Hindlimb muscle (tissue), 1 donor: ENCODE results near the gene DMBT1. TPM values are rescaled to one million over a fixed set of nuclear protein-coding genes. Genes with fewer than 3 reads are reported as not detected.

ENCODE experiments used
- DNase-seq: peaks from one replicate; pipeline ENCODE4 v3.0.0-alpha.2; 2013
- polyA plus RNA-seq: library from polyadenylated mRNA; unstranded; fragments of 120-200 nt; gene quantifications from one replicate; pipeline ENCODE4 v1.2.1, GENCODE V29; 2013; ENCODE audit not compliant: insufficient read length

DMBT1 gene
- polyA plus RNA-seq, 1 donor, result 0.03 TPM

DNA sequence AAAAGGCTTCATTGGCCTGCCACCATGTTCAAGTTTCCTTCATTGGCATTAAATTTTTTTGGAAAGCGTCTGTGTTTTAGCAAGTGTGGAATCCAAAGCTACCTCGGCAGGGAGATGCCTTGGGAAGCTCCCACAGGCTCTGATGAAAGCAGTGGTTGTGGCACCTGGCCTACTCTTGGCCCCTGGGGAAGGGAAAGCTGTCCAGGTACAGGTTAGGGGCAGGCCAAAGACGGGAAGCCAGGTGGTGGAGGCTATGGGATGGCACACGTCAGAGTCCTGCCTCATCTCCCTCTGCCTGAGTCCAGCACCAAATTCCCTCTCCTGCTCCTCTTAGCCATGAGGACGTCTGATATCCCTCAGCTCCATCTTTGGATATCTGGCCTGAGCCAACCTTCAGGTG lies 89.3 kb downstream of the DMBT1 start:
- no peak for DNase-seq

DNA sequence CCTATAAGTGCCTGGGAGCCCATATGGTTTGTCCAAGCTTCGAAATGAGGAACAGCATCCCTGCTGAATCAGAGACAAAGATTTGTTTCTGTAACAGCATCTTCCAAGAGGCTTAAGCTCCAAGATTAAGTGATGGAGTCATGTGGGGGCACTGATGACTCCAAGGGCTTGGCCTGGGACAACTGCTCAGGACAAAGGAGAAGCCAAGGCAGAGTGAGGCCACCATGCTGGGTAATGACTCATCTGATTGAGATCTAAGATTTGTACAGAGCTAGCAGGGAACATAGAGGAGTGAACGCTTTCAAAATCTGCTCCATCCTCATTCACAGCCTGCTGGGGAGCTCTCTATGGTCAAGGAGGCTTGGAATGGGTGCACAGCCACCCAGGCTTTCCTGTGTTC lies 89.8 kb downstream of the DMBT1 start:
- no peak for DNase-seq

- no peak for DNase-seq
These were observed 95.2 kb downstream of the DMBT1 start for GRCh38 chr10:122655524-122656307.

DNA sequence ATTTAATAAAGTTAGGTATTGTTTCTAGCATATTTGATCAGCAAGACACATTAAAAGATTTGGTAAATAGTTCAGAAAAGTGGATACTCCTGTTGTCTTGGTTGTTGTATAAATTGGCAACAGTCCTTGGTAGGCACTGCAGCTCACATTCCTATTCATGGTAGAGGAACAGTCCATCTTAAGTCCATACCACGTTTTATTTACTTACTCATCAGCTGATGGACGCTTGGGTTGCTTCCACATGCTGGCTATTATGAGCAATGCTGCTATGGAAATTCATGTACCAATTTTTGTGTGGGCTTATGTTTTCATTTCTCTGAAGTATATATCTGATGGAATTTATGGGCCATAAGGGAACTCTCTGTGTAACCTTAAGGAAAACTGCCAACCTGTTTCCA lies 95.8 kb downstream of the DMBT1 start:
- DNase-seq, result no peak

DNA sequence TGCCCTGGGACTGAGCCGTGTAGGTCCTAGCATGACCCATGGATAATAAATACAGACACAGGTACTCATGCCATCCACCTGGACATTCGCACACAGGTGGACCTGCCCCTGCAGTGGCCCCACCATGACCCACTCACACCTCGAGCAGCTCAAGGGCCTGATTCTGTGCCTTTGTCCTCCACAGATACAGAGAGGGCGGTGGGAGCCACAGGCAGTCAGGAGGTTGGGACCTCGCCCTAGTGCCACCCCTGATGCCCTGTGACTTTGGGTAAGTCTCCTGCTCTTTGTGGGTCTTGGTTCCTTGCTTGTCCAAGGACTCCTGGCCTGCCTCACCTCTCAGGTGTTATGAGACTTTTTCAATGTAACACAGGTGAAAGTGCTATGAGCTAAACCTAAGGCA lies 96.2 kb downstream of the DMBT1 start:
- no peak for DNase-seq

DNA sequence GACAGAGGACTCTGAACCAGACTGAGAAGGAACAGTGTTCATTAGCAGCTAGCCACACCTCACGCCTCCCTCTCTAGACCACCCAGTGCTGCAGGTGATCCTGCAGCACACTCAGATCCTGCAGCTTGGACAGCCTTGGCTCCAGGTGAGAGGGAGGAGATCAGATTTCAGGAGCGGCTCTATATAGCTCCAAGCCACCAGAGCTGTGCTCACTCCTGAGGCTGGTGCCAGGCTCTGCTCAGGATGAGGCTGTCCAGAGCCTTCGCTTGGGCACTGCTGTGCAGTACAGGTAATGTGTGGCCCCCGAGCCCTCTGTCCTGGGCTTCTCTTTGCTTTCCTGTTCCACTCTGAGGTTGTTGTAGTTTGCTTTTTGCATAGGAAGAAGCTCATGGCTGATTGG lies 96.7 kb downstream of the DMBT1 start:
- no peak for DNase-seq

- DNase-seq, result no peak
These were observed 97.2 kb downstream of the DMBT1 start for GRCh38 chr10:122657729-122658128.

DNA sequence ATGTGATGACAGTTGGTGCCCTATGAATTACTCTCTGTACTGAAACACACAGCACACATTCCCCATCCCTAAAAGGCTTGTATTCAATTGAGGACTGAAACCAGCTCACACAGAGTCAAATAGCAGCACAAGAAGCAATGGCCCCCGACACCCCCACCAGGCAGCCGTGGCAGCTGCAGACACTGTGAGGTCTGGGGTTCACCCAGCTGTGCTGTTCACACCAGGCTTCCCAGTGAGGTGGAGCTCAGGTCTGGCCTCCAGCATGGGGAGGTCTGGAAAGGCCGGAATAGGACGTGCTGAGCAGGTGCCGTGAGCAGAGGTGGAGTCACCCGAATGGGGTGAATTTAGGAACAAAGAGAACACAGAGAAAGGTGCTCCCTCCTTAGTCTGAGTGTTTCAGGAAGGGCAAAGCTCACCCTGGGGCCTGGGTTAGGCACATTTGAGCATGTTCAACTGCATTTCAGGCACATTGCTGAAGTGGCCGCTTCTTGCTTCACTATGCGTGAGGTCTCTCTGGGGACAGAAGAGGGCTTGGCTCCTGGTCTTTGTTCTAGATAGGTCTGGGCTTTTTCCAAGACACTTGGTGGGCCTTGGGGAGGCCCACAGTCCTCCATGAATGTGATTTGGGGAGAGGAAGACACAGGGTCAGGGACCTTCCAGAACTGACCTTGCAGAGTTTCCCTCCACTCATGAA lies 97.9 kb downstream of the DMBT1 start:
- no peak for DNase-seq

DNA sequence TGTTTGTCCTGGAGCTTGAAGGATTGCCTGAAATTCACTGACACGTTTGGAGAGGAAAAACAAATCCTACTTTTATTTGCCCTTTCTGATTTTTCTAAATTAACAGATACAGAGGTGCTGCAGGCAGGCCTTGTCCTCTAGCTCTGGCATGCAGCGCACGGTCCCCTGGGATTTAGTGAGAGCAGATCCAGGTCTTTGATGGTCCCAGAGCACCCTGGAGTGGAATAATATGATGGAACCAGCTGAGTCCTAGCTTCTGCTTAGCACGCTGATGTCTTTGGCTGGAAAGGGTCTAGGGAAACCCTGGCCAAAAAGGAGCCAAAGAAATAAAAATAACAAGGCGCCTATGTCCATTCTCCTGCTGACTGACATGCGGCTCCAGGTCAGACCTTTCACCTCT lies 98.6 kb downstream of the DMBT1 start:
- DNase-seq, result no peak

- DNase-seq, result no peak
These were observed 99.1 kb downstream of the DMBT1 start for GRCh38 chr10:122659651-122660050.

DNA sequence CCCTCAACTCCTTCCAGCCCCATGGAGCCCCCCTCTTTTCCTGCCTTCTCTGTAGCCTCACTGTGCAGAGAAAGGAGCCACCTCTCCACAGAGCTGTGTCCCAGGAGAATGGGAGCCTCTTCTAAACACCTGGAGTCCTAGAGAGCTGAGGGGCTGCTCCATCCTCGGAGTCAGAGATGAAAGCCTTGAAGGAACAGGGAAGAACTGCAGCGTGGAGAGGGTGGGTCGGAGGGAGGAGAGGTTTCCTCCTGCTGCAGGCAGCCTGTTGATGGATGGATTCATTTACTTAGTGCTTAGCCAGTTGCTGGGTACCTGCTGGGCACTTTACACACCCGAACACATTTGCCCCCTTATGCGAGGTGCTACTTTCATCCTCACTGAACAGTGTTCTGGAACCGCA lies 100.1 kb downstream of the DMBT1 start:
- DNase-seq, result no peak

DNA sequence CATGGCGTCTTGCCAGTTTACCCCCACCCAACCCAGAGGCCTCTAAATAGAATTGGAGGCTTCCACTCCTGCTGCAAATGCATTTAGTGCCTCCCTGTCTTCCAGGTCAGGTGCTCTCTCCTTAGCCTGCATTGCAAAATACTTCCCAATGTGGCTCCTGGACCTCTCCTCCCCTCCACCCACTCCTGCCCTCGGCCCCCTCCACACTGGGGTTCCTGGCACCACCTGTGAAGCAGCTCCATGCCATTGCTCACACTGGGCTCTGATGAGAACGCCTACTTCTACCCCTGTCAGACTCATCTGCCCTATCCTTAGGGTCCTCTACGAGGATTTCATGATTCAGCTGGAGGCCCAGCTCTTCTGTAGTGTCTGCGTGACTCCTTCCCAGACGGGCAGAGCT lies 101.7 kb downstream of the DMBT1 start:
- DNase-seq, result no peak

DNA sequence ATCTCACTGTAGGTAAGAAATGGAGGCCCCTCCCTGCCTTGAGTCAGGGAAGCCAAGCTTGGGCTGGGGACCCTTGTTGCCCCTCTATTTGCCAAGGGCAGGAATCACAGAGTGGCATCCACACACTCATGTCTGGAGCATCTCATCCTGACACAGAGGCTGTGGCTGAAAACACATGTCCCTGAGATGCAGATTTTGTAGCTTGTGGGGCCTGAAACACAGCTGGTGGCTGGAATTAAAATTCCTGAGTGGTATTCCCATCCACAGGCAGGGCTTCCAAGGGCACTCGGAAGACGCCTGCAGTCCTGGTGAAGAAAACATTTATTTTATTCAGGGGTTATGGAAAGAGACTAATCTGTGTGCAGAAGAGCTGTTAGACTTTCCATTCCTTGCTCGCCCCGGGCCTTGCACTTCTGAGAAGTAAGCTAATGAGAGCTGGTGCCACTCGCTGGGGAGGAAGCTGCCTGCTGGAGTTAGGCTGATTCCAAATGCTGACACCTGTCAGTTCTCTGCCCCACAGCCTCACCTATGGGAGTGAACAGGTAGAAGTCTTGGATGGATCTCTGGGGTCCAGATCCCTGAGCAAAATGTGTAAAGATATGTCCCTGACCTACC lies 103.1 kb downstream of the DMBT1 start:
- DNase-seq, result no peak

GRCh38 chr10:122664501-122664900 lies 103.9 kb downstream of the DMBT1 start:
- DNase-seq, result no peak

GRCh38 chr10:122665329-122665860 lies 104.8 kb downstream of the DMBT1 start:
- no peak for DNase-seq

GRCh38 chr10:122665946-122666345 lies 105.4 kb downstream of the DMBT1 start:
- DNase-seq, result no peak

DNA sequence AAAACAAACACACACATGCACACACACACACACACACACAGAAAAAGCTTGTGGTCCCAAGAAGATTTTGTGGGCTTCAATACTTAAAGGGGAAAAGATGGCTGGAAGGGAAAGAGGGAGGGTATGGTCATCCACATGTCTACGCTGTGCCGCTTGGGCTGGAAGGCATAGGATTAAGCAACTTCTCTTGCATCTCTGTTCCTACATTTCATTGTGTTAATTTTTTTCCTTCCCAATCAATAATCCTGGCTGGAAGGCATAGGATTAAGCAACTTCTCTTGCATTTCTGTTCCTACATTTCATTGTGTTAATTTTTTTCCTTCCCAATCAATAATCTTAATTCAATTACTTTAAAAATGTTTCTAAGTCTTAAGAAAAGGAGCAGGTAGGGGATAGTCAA lies 108.5 kb downstream of the DMBT1 start:
- no peak for DNase-seq

DNA sequence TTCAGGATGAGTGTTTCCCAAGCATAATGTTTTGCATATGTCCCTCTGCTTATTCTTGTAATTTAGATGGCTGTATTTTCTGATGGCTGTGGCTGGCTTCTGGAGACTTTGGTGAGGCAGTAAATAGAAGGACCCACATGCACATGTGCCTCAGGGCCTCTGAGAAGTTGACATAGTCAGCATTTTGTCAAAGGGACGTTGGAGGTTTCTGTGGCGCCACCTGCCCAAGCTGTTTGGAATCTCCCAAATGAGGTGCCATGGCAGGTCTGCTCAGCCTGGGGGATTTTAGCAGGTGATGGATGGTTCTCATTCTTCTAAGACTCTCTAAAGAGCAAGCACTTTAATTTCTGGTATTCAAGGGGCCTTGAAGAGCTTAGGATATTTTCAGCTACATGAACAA lies 109.3 kb downstream of the DMBT1 start:
- no peak for DNase-seq

DNA sequence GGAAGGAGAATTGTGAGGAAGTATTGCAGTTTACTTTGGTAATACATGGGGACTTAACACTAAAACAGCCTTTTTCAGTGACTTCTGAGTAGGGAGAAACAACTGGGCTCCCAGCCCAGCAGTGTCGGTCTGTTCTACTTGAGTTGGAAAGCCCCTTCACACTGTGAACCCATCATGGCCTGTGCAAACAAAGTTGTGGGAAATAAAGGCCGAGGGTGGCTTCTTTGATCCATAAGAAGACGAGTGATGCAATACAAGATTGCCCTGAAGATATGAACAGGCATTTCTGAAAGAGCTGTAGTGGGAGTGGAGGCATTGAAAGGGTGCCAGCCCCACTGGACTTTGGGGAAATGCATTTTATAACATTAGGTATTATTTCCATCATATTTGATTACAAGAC lies 110.8 kb downstream of the DMBT1 start:
- DNase-seq, result no peak

DNA sequence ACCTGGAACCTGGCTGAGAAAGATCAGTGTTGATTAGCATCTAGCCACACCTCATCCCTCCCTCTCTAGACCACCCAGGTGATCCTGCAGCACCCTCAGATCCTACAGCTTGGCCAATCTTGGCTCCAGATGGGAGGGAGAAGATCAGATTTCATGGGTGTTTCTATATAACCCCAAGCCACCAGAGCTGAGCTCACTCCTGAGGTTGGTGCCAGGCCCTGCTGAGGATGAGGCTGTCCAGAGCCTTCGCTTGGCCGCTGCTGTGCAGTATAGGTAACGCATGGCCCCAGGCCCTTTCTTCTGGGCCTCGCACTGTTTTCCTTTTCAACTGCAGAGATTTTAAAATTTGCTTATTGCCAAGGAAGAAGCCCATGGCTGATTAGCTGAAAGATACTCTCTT lies 112.1 kb downstream of the DMBT1 start:
- no peak for DNase-seq

- DNase-seq, result no peak
These were observed 112.7 kb downstream of the DMBT1 start for GRCh38 chr10:122673269-122673668.

GRCh38 chr10:122673731-122674130 lies 113.2 kb downstream of the DMBT1 start:
- no peak for DNase-seq

DNA sequence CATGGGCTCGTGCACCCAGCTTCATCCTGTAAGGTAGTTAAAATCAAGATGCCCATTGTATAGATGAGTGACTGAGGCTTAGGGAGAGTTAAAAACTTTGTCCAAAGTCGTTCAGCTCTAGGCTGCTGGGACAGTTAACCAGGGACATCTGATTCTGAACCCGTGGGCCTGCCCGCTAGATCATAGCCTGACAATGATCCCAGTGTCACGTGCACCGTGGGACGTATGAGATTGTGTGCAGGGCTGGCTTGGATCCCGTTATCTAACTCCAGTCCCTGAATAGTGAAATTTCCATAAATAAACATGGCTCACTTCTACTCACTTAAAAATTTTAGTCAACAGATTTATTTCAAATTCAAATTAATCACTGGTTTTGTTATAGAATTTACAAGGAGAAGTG lies 114.2 kb downstream of the DMBT1 start:
- no peak for DNase-seq

DNA sequence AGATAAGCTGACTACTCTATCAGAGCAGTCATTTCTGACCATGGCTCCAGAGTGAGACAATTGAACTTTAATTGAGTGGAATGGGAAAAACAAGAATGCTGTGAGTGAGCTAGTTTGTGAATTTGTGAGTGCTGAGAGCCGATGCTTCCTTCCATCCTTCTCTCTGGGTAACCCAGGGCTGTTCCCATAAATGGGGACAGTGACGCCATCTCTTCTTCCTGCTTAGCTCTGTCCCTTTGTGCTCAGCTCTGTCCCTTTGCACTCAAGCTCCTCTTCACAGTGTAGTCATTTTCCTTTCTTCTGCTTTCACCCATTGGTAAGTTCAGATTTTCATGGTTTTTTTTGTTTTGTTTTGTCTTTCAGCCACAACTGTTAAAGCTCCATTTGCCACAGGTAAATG lies 114.7 kb downstream of the DMBT1 start:
- no peak for DNase-seq
